ENCODE measurements around the gene PDIA5.

Gene PDIA5

GRCh38 chr3:123072564-123072963, 5.7 kb downstream of the PDIA5 start:
- DNase-seq: no peak

GRCh38 chr3:123075359-123075758, 8.5 kb downstream of the PDIA5 start:
- no peak for DNase-seq

- no peak for DNase-seq
Observed at GRCh38 chr3:123076112-123076495, 9.3 kb downstream of the PDIA5 start.

GRCh38 chr3:123076496-123077418, 9.9 kb downstream of the PDIA5 start:
- DNase-seq: peak; percentile 23

- DNase-seq: no peak
Observed at GRCh38 chr3:123078101-123078500, 11.3 kb downstream of the PDIA5 start.

GRCh38 chr3:123080864-123081562, 14.2 kb downstream of the PDIA5 start:
- DNase-seq: no peak

GRCh38 chr3:123081718-123082369, 15.0 kb downstream of the PDIA5 start:
- DNase-seq: no peak

GRCh38 chr3:123082370-123083065, 15.7 kb downstream of the PDIA5 start:
- no peak for DNase-seq

- DNase-seq: no peak
Observed at GRCh38 chr3:123083383-123084124, 16.7 kb downstream of the PDIA5 start.

- no peak for DNase-seq
Observed at GRCh38 chr3:123084192-123084591, 17.4 kb downstream of the PDIA5 start.

GRCh38 chr3:123084738-123085237, 18.0 kb downstream of the PDIA5 start:
- peak; percentile 38 for DNase-seq

- DNase-seq: peak; percentile 51
Observed at GRCh38 chr3:123085293-123085931, 18.6 kb downstream of the PDIA5 start.

GRCh38 chr3:123085932-123086627, 19.3 kb downstream of the PDIA5 start:
- no peak for DNase-seq

- DNase-seq: no peak
Observed at GRCh38 chr3:123088387-123088786, 21.6 kb downstream of the PDIA5 start.

- DNase-seq: no peak
Observed at GRCh38 chr3:123089611-123090331, 22.9 kb downstream of the PDIA5 start.

GRCh38 chr3:123090728-123091531, 24.1 kb downstream of the PDIA5 start:
- peak; percentile 95 for DNase-seq

- no peak for DNase-seq
Observed at GRCh38 chr3:123092243-123092642, 25.4 kb downstream of the PDIA5 start.

GRCh38 chr3:123093696-123094095, 26.9 kb downstream of the PDIA5 start:
- no peak for DNase-seq

Measured in NCI-H146 (cell line).